NT2/D1 (cell line): Measurements from ENCODE around the gene RARG.

Experiments used
- SUZ12 ChIP-seq: IDR thresholded peaks from 2 replicates; pipeline ENCODE4 v1.6.1; 2011; ENCODE audit not compliant: insufficient read length, insufficient read depth; ENCODE audit errors: extremely low read depth
- YY1 ChIP-seq: IDR thresholded peaks from 2 replicates; pipeline ENCODE4 v1.6.1; 2011; ENCODE audit not compliant: insufficient read length, insufficient read depth
- ZNF274 ChIP-seq: IDR thresholded peaks from 2 replicates; pipeline ENCODE4 v1.6.1; 2011; ENCODE audit warnings: mild to moderate bottlenecking, low read depth, low read length

DNA sequence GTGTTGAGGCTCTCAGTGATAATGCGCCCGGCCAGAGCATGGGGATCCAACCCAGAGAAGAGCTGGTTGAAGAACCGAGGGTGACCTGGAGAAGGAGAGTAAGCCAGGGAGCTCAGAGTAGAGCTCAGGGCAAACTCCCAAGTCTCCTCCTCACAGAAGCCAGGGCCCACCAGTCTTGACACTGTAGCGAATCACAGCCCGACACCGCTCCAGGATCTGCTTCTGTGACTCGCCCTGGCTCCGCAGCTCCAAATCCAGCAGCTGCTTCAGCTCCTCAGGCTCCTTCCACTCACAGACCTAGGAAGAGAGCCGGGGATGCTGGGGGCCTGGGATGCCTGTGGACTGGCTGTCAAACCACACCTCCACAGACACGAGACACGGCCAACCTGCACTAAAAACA lies 59.7 kb downstream of the RARG start:
- TF ChIP-seq YY1 (no peak), SUZ12 (no peak), ZNF274 (no peak)
